OCI-LY3 (cell line): ENCODE results near the gene CHCHD4.
A peak's percentile ranks its signal among the peaks of the same experiment; 100 is the strongest.

ENCODE experiments used
- H2AFZ ChIP-seq: fragments of 200-600, 300-600 bp; shearing (Covaris generic); 2 replicates; pipeline ENCODE4 v1.6.0; 2014; ENCODE audit warnings: antibody characterized with exemption, low read depth, low read length
- H3K27ac ChIP-seq: fragments of 200-600, 300-600 bp; sonication (generic); 2 replicates; pipeline ENCODE4 v1.5.1; 2014; ENCODE audit warnings: mild to moderate bottlenecking, low read length, moderate library complexity, mixed read lengths
- H3K27me3 ChIP-seq: fragments of 200-600, 300-600 bp; sonication (generic); 2 replicates; pipeline ENCODE4 v1.6.1; 2014; ENCODE audit warnings: low read depth, low read length, mixed read lengths
- H3K36me3 ChIP-seq: fragments of 200-600, 300-600 bp; sonication (generic); replicated peaks from 2 replicates; pipeline ENCODE3; 2014; ENCODE audit warnings: low read depth, low read length, mixed read lengths
- H3K4me1 ChIP-seq: fragments of 300-600, 200-600 bp; sonication (generic); 2 replicates; pipeline ENCODE4 v1.6.1; 2014; ENCODE audit warnings: low read length, mixed read lengths
- H3K4me2 ChIP-seq: fragments of 200-600, 300-600 bp; sonication (generic); 2 replicates; pipeline ENCODE4 v1.6.1; 2014; ENCODE audit warnings: low read length, mixed read lengths
- H3K4me3 ChIP-seq: fragments of 300-600, 200-600 bp; sonication (generic); 2 replicates; pipeline ENCODE4 v1.5.1; 2014; ENCODE audit warnings: antibody characterized with exemption, mild to moderate bottlenecking, low read length, moderate library complexity
- H3K79me2 ChIP-seq: fragments of 300-600, 200-600 bp; shearing (Covaris generic); 2 replicates; pipeline ENCODE4 v1.6.1; 2014; ENCODE audit warnings: mild to moderate bottlenecking, low read length, mixed read lengths
- H3K9ac ChIP-seq: fragments of 300-600, 200-600 bp; shearing (Covaris generic); 2 replicates; pipeline ENCODE4 v1.6.0; 2014; ENCODE audit warnings: mild to moderate bottlenecking, low read length, moderate library complexity
- H3K9me3 ChIP-seq: fragments of 200-600, 300-600 bp; shearing (Covaris generic); 2 replicates; pipeline ENCODE4 v1.6.1; 2014; ENCODE audit warnings: low read length, mixed read lengths; ENCODE audit not compliant: insufficient read depth
- H4K20me1 ChIP-seq: fragments of 200-600, 300-600 bp; sonication (generic); 2 replicates; pipeline ENCODE4 v1.6.1; 2016; ENCODE audit warnings: low read length, mixed read lengths; ENCODE audit not compliant: insufficient read depth
- CTCF ChIP-seq: fragments of 200-600, 300-600 bp; sonication (generic); IDR thresholded peaks from 2 replicates; pipeline ENCODE4 v1.5.1; 2014; ENCODE audit warnings: antibody characterized with exemption, low read length, low read depth
- EZH2phosphoT487 ChIP-seq: fragments of 200-600 bp; shearing (Covaris generic); IDR thresholded peaks from 2 replicates; pipeline ENCODE4 v1.6.1; 2018; ENCODE audit warnings: antibody characterized with exemption, mixed run types, low read depth

The CHCHD4 gene

DNA sequence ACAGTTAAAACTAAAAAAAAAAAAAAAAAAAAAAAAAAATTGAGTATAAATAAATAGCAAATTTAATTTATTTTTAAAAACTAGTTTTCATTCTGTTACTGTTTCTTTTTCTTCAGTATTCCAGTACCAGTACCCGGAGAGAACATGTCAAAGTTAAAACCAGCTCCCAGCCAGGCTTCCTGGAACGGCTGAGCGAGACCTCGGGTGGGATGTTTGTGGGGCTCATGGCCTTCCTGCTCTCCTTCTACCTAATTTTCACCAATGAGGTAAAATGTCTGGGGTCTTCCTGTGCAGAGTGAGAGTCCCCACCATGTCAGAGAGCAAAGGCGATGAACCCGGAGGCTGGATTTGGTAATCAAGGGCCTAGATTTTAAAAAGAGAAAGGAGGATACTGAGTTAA lies 4.6 kb upstream of the CHCHD4 start:
- H3K27me3 ChIP-seq, result no peaks in the 10 kb centered on the region
- H3K9me3 ChIP-seq, result no peaks in the 10 kb centered on the region
- peaks cover 72% of the 10 kb centered on the region for H3K36me3 ChIP-seq
- H3K79me2 ChIP-seq, result peaks cover 49% of the 10 kb centered on the region
- peaks cover 11% of the 10 kb centered on the region for H3K4me1 ChIP-seq
- H3K4me2 ChIP-seq, result no peak overlapping the region
- no peak overlapping the region for H3K27ac ChIP-seq
- H2AFZ ChIP-seq, result no peak overlapping the region
- H3K4me3 ChIP-seq, result no peak overlapping the region
- TF ChIP-seq EZH2phosphoT487 (no peak), CTCF (no peak)
- H3K9ac ChIP-seq, result no peak overlapping the region
- H4K20me1 ChIP-seq, result peaks cover 17% of the 10 kb centered on the region; the same call in 1 of the 2 replicates

GRCh38 chr3:14128724-14129123 lies 4.1 kb upstream of the CHCHD4 start:
- no peak overlapping the region for H2AFZ ChIP-seq
- no peaks in the 10 kb centered on the region for H3K9me3 ChIP-seq
- H3K27ac ChIP-seq, result no peak overlapping the region
- H3K4me3 ChIP-seq, result no peak overlapping the region
- H3K4me1 ChIP-seq, result peaks cover 11% of the 10 kb centered on the region
- H3K79me2 ChIP-seq, result peaks cover 55% of the 10 kb centered on the region
- H4K20me1 ChIP-seq, result peaks cover 17% of the 10 kb centered on the region; the same call in 1 of the 2 replicates
- peaks cover 66% of the 10 kb centered on the region for H3K36me3 ChIP-seq
- TF ChIP-seq CTCF, result no peak
- H3K27me3 ChIP-seq, result no peaks in the 10 kb centered on the region
- H3K9ac ChIP-seq, result no peak overlapping the region
- H3K4me2 ChIP-seq, result no peak overlapping the region

GRCh38 chr3:14127516-14128161 lies 3.0 kb upstream of the CHCHD4 start:
- H3K9me3 ChIP-seq, result no peaks in the 10 kb centered on the region
- no peaks in the 10 kb centered on the region for H3K27me3 ChIP-seq
- H3K4me2 ChIP-seq, result no peak overlapping the region
- no peak overlapping the region for H2AFZ ChIP-seq
- no peak overlapping the region for H3K27ac ChIP-seq
- TF ChIP-seq EZH2phosphoT487 (no peak), CTCF (no peak)
- peaks cover 21% of the 10 kb centered on the region for H3K4me1 ChIP-seq
- no peak overlapping the region for H3K9ac ChIP-seq
- H3K4me3 ChIP-seq, result no peak overlapping the region
- peaks cover 66% of the 10 kb centered on the region for H3K79me2 ChIP-seq
- peaks cover 63% of the 10 kb centered on the region for H3K36me3 ChIP-seq
- peaks cover 17% of the 10 kb centered on the region; the same call in 1 of the 2 replicates for H4K20me1 ChIP-seq

GRCh38 chr3:14126887-14127505 lies 2.3 kb upstream of the CHCHD4 start:
- 0 out of 2 replicates have a peak overlapping the region, but pooled peaks have one; percentile 96 for H3K9ac ChIP-seq

More at GRCh38 chr3:14126887-14127505, 2.3 kb upstream of the CHCHD4 start:
- Histone ChIP-seq H4K20me1 (peaks cover 17% of the 10 kb centered on the region; the same call in 1 of the 2 replicates), H3K27me3 (no peaks in the 10 kb centered on the region), H2AFZ (no peak overlapping the region), H3K27ac (no peak overlapping the region), H3K9me3 (no peaks in the 10 kb centered on the region), H3K36me3 (peaks cover 63% of the 10 kb centered on the region), H3K79me2 (peaks cover 72% of the 10 kb centered on the region), H3K4me2 (peak overlapping the region; percentile 94), H3K4me3 (peak overlapping the region; percentile 81; the same call in 1 of the 2 replicates), H3K4me1 (peaks cover 25% of the 10 kb centered on the region)
- TF ChIP-seq CTCF (no peak), EZH2phosphoT487 (no peak)
